GM11168 (cell line): ENCODE results near the gene RNASE4.

Experiments
- in situ Hi-C: fragments of 300-500 bp; cut with MboI; formaldehyde crosslinking; loops from one replicate; pipeline ENCODE4 v1.12.0; 2022; ENCODE audit warnings: low sequenced_read_pairs; ENCODE audit not compliant: unreplicated experiment

The RNASE4 gene

GRCh38 chr14:20671597-20672283 lies 12.6 kb upstream of the RNASE4 start:
- in situ Hi-C loops, result no loop called here

- in situ Hi-C loops, result no loop called here
These were observed 8.7 kb upstream of the RNASE4 start for GRCh38 chr14:20675669-20676068.

GRCh38 chr14:20676072-20676471 lies 8.3 kb upstream of the RNASE4 start:
- in situ Hi-C loops, result no loop called here

- in situ Hi-C loops, result loop anchor here (10.0 kb wide), 1 partner anchor 345 kb away; the partner anchor contains the start of gene CCNB1IP1
These were observed 4.5 kb upstream of the RNASE4 start for GRCh38 chr14:20679907-20680306.

GRCh38 chr14:20680363-20680762 lies 4.0 kb upstream of the RNASE4 start:
- in situ Hi-C loops, result loop anchor here (10.0 kb wide), 1 partner anchor 346 kb away; the partner anchor contains the start of gene CCNB1IP1

- in situ Hi-C loops, result loop anchor here (10.0 kb wide), 1 partner anchor 346 kb away; the partner anchor contains the start of gene CCNB1IP1
These were observed 3.5 kb upstream of the RNASE4 start for GRCh38 chr14:20680843-20681347.

- in situ Hi-C loops, result loop anchor here (10.0 kb wide), 1 partner anchor 347 kb away; the partner anchor contains the start of gene CCNB1IP1
These were observed 2.8 kb upstream of the RNASE4 start for GRCh38 chr14:20681348-20682126.

GRCh38 chr14:20682127-20682434 lies 2.3 kb upstream of the RNASE4 start:
- in situ Hi-C loops, result loop anchor here (10.0 kb wide), 1 partner anchor 347 kb away; the partner anchor contains the start of gene CCNB1IP1

GRCh38 chr14:20682435-20683124 lies 1.8 kb upstream of the RNASE4 start:
- in situ Hi-C loops, result loop anchor here (10.0 kb wide), 1 partner anchor 348 kb away; the partner anchor contains the start of gene CCNB1IP1

- in situ Hi-C loops, result loop anchor here (10.0 kb wide), 1 partner anchor 349 kb away; the partner anchor contains the start of gene CCNB1IP1
These were observed 1.1 kb upstream of the RNASE4 start for GRCh38 chr14:20683125-20683890.

GRCh38 chr14:20684662-20685456 lies 499 bp downstream of the RNASE4 start:
- in situ Hi-C loops, result loop anchor here (10.0 kb wide), 1 partner anchor 350 kb away; the partner anchor contains the start of gene CCNB1IP1

GRCh38 chr14:20686386-20687143 lies 2.2 kb downstream of the RNASE4 start:
- in situ Hi-C loops, result loop anchor here (10.0 kb wide), 1 partner anchor 352 kb away; the partner anchor contains the start of gene CCNB1IP1

- in situ Hi-C loops, result loop anchor here (10.0 kb wide), 1 partner anchor 353 kb away; the partner anchor contains the start of gene CCNB1IP1
These were observed 3.2 kb downstream of the RNASE4 start for GRCh38 chr14:20687362-20688166.

GRCh38 chr14:20688167-20688839 lies 3.9 kb downstream of the RNASE4 start, which contains the start of gene ANG:
ANG (plus strand) TSS chr14:20688764; CDS start chr14:20693565, 4,801 bp downstream.
- in situ Hi-C loops, result loop anchor here (10.0 kb wide), 1 partner anchor 354 kb away; the partner anchor contains the start of gene CCNB1IP1

- in situ Hi-C loops, result no loop called here
These were observed 6.7 kb downstream of the RNASE4 start for GRCh38 chr14:20690848-20691640.
